ENCODE results near the gene PLEKHG5.

DNA sequence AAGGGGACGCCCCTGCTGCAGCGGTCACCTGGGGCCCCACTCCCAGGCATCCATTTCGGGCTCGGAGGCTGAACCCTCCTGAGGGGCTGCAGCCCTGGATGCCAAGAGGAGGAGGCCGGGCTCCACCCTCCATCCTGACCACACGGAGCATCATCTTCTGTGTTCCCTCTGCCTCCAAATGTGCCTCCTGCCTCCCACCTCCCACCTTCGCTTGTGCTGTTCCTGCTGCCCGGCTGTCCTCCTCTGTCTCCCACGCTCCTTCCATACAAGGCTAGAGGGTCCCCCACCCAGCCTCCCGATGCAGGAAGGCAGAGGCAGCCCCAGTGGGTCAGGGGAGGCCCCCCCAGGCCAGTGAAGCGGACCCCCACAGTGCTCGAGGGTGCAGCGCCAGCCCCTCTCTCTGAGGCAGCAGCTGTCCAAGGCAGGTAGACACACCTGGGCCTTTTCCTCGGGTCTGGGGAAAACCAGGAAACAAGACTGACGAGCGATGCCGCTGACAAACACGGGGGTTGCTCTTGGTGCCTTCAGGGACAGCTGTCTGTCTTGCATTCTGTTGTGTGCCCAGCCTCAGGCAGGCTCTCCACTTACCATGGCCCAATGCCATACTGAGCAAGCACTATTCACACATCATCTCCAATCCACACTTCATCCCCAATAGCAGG, 16.8 kb upstream of the PLEKHG5 start:
- TF ChIP-seq, protein P1, sequence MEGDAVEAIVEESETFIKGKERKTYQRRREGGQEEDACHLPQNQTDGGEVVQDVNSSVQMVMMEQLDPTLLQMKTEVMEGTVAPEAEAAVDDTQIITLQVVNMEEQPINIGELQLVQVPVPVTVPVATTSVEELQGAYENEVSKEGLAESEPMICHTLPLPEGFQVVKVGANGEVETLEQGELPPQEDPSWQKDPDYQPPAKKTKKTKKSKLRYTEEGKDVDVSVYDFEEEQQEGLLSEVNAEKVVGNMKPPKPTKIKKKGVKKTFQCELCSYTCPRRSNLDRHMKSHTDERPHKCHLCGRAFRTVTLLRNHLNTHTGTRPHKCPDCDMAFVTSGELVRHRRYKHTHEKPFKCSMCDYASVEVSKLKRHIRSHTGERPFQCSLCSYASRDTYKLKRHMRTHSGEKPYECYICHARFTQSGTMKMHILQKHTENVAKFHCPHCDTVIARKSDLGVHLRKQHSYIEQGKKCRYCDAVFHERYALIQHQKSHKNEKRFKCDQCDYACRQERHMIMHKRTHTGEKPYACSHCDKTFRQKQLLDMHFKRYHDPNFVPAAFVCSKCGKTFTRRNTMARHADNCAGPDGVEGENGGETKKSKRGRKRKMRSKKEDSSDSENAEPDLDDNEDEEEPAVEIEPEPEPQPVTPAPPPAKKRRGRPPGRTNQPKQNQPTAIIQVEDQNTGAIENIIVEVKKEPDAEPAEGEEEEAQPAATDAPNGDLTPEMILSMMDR (IDR thresholded peaks at IDR 0.05 in 2 of 3, conservative IDR thresholded peaks at IDR 0.05 in 1 of 3; ENCODE audit: control insufficient read depth in 2 of 3, extremely low read depth in 1 of 3, insufficient read depth in 1 of 3, low read depth in 3 of 3, low read length in 3 of 3): no peak
- TF ChIP-seq, protein P2, sequence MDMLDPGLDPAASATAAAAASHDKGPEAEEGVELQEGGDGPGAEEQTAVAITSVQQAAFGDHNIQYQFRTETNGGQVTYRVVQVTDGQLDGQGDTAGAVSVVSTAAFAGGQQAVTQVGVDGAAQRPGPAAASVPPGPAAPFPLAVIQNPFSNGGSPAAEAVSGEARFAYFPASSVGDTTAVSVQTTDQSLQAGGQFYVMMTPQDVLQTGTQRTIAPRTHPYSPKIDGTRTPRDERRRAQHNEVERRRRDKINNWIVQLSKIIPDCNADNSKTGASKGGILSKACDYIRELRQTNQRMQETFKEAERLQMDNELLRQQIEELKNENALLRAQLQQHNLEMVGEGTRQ (IDR thresholded peaks at IDR 0.05; ENCODE audit: borderline replicate concordance, low read depth, low read length): no peak
- TF ChIP-seq, protein P3, sequence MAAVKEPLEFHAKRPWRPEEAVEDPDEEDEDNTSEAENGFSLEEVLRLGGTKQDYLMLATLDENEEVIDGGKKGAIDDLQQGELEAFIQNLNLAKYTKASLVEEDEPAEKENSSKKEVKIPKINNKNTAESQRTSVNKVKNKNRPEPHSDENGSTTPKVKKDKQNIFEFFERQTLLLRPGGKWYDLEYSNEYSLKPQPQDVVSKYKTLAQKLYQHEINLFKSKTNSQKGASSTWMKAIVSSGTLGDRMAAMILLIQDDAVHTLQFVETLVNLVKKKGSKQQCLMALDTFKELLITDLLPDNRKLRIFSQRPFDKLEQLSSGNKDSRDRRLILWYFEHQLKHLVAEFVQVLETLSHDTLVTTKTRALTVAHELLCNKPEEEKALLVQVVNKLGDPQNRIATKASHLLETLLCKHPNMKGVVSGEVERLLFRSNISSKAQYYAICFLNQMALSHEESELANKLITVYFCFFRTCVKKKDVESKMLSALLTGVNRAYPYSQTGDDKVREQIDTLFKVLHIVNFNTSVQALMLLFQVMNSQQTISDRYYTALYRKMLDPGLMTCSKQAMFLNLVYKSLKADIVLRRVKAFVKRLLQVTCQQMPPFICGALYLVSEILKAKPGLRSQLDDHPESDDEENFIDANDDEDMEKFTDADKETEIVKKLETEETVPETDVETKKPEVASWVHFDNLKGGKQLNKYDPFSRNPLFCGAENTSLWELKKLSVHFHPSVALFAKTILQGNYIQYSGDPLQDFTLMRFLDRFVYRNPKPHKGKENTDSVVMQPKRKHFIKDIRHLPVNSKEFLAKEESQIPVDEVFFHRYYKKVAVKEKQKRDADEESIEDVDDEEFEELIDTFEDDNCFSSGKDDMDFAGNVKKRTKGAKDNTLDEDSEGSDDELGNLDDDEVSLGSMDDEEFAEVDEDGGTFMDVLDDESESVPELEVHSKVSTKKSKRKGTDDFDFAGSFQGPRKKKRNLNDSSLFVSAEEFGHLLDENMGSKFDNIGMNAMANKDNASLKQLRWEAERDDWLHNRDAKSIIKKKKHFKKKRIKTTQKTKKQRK (IDR thresholded peaks at IDR 0.05; ENCODE audit: low read depth, low read length): no peak
- TF ChIP-seq YY1 (IDR thresholded peaks at IDR 0.05; ENCODE audit: low read depth, low read length): no peak
- TF ChIP-seq SP1 (IDR thresholded peaks at IDR 0.05; ENCODE audit: low read depth, low read length): no peak
- no peak for TF ChIP-seq CHD1 (IDR thresholded peaks at IDR 0.05; ENCODE audit: low read depth, low read length)
- TF ChIP-seq BHLHE40 (IDR thresholded peaks at IDR 0.05; ENCODE audit: borderline replicate concordance in 1 of 2, low read depth in 2 of 2, low read length in 1 of 2): no peak
- no peak for TF ChIP-seq CEBPB (IDR thresholded peaks at IDR 0.05; ENCODE audit: borderline replicate concordance in 1 of 2, low read depth in 2 of 2, low read length in 2 of 2)

Measured in GM12878 (cell line).